HG02973 (cell line): ENCODE results near the gene TAGAP.

Experiments used
- ATAC-seq: cut with Tn5 transposase; IDR thresholded peaks from one replicate; pipeline ENCODE4 v1.9.1; 2021; ENCODE audit warnings: moderate library complexity; ENCODE audit not compliant: unreplicated experiment

Gene TAGAP

DNA sequence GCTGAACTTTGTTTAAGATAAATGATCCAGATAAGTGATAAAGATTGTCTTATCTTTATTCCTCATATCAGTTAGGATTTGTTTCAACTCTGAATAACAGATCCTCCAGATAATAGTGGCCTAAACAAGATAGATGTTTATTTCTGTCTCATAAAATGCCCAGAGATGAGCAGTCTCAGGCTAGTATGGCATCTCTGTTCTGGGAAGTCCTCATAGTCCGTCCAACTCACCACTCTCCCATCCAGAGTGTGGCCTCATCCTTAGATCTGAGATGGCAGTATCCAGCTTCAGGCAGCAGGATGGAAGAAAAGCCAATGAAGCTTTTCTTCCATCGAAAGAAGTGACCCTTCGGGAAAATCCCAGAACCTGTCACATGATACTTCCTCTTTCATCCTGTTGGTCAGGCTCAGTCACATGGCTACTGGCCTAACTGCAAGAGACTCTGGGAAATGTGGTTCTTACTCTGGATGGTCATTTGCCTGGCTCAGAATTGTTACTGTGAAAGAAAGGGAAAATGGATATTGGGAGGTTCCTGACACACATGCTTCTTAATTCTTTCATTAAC lies 29.4 kb upstream of the TAGAP start:
- ATAC-seq, result no peak

- no peak for ATAC-seq
Measured at GRCh38 chr6:159071843-159072769, 27.3 kb upstream of the TAGAP start.

- no peak for ATAC-seq
Measured at GRCh38 chr6:159068904-159069578, 24.2 kb upstream of the TAGAP start.

- ATAC-seq, result no peak
Measured at GRCh38 chr6:159067334-159067733, 22.5 kb upstream of the TAGAP start.

DNA sequence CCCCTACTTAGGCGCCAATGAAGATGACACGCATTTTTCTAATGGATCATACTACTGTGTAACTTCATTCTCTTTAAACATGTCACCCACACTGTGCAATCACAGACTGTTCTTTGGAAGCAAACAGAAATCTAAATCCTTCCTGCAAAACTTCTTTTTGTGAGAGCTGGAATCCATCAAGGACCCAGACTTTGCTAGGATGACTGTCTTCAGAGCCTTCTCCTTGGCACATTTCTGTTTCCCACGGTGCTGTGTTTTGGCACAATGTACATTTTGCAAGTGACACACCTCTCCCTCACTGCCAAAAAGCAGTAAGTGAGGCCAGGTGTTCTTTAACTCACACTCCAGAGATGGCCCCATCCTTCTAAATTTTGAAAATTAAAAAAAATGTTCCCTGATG lies 21.7 kb upstream of the TAGAP start:
- no peak for ATAC-seq

DNA sequence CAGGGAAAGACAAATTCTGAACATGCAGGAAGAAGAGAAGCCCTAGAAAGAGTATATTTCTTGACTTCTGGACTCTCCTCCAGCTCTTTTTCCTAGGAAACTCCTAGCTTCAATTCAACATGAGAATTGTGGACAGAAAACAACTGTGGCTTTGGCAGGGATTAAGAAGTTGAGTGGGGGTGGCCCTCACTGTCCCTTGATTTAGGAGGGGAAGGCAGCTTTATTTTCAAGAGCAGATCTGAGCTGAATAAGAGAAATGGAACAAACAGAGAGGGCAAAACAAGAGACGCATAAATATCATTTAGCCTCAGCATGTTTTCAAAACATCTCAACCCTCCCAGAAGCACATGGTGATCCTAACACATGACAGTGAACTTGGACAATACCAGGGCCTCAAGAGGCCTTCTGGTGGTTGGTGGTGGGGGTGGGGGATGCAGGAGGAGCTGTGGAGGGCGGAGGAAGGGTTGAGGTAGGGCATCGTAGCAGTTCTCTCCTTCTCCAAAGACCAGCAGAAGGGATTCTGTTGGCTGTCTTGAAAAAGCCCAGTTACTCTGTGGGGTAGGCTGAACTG lies 21.1 kb upstream of the TAGAP start:
- no peak for ATAC-seq

GRCh38 chr6:159065091-159065490 lies 20.3 kb upstream of the TAGAP start:
- no peak for ATAC-seq

GRCh38 chr6:159064477-159064876 lies 19.7 kb upstream of the TAGAP start:
- ATAC-seq, result no peak

GRCh38 chr6:159063549-159063948 lies 18.8 kb upstream of the TAGAP start:
- ATAC-seq, result no peak

DNA sequence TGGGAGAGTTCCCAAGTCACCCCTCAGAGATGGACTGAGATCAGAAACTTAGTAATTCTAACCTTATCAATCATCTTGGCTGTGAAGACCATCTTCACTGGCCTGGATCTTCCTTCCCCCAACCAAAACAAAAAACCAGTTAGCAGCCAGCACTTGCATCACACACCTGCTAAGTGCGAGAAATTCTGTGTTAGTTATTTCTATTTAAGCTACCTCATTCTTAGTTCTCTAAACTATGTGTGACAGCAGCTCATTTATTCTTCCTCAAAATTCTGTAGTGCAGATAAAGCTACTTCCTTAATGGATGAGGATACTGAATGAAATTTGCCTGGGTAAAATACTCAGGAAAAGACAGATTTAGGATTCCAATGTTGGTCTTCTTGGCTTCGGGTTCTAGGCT lies 18.2 kb upstream of the TAGAP start:
- ATAC-seq, result no peak

GRCh38 chr6:159062564-159062945 lies 17.8 kb upstream of the TAGAP start:
- no peak for ATAC-seq

DNA sequence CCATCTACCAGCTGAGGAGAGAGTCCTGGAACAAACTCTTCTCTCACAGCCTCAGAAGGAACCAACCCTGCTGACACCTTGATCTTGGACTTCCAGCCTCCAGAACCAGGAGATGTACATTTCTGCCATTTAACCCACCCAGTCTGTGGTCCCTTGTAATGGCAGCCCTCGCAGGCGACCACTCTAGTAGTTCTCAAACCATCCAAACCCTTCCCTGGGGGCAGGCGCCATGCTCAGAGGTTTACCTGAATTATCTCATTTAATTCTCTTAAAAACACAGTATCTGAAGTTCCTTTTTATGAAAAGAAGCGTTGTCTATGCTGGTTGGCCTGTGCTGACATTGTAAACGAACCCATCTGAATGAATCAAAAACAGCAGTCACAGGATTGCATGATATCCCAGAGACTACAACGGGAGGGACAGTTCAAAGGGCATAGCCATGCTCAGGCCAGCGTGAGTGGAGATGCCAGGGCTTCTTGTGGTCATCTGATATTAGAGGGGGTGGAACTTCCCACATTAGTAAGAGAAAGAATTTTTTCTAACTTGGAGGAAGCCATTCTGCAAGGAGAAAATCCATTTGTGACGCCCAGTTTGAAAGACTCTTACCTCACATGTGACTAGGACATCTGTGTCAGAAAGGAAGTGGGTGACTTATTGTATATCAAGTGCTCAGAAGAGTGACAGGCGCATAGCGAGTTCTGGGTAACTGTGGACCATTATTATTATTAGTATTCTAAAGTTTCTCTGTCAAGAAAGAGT lies 17.2 kb upstream of the TAGAP start:
- ATAC-seq, result no peak

DNA sequence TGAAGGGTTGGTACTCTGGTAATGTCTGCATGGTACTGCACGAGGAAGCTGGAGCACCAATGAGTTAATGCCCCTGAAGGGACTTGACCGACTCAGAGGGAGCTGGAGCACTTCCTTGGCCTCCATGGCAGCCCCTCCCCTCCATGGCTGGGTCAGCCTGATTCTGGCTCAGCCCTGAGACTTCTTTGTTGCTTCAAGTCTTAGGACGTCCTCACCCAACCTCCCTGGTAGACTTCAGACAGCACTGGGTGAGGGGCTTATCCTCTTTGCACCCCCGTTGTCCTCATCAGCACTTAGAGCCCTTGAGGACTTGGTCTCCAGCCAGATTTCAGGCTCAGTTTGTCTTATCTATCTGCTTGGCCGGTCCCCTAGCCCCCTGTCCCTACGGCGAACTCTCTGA lies 16.4 kb upstream of the TAGAP start:
- ATAC-seq, result no peak

DNA sequence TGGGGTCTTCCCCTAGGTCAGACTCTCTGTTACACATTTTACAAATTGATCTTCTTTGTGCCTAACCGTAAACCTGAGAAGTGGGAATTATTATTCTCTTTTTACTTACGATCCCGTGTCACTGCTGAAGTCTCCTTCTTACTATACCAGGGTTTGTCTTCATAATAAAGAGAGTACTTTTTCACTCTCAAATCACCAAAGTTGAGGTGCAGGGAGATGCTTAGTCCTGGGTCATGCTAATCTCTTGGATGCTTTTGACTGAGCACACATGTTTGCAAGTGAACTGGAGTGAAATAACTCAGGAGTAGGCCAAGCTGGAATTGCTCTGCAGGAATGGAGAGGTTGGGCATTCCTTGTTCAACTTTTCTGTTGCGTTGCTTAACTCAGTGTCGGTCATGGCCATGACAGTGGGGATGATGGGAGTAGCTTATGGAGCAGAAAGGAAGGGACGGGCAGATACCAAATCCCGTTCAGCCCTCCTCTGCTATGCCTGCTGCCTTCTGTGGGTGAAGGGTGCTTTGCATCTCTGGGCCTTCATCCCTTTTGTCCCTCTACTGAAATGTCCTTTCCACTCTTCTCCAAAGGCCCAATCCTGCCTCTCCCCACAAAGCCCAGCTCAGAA lies 15.2 kb upstream of the TAGAP start:
- ATAC-seq, result no peak

GRCh38 chr6:159059141-159059540 lies 14.3 kb upstream of the TAGAP start:
- ATAC-seq, result no peak

DNA sequence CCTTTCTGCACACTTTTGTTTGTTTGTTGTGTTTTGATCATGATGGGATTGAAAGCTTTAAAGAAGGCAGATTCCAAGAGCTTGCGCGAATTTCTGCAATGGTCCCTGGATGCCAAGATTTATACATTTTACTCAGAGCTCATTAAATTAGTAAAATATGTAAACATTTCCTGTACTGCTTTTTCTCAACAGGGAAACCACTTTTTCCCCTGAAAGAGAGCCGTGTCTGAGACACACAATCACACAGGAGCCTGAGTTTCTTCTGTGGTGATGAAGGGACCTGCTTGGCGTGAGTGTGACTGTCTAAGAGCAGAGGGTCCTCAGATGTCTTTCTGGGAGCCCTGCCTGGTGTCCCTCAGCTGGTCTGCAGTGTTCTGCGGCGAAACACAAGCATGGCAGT lies 12.1 kb upstream of the TAGAP start:
- no peak for ATAC-seq

DNA sequence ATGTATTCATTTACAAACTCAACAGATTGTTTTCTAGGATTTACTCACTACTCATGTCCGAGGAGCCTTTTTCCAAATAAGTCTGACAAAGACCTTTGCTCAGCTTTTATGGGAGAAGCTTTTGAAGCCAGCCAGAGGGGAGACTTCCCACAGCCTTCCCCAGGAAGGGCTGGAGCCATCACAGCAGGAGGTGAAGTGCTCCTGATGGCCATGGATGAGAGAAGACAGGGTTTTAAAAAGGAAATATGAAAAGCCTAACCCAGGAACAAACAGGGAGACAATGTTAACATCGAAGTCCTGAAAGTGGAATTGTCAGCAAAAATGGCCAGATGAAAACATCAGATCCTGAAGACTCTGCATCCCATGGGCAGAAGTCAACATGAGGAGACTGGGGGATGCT lies 11.6 kb upstream of the TAGAP start:
- ATAC-seq, result no peak

- ATAC-seq, result no peak
Measured at GRCh38 chr6:159056003-159056402, 11.2 kb upstream of the TAGAP start.

GRCh38 chr6:159053781-159054398 lies 9.1 kb upstream of the TAGAP start:
- no peak for ATAC-seq

DNA sequence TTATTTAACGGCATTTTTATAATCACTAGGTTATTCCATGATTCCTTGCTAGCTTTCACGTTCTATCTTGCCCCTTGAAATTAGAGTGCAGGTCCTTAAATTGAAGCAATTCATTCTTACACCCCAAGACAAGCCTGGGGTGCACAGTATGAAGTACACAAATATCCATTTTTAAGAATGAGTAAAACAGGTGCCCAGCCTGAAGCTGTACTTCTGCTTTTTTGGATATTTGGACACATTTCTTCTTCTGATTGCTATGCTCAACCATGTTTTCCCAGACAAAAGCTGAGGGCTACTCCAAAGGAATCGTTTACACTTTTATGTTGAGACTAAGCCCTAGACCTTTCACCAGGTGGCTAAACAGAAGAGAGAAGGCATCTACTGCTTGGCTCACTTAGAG lies 7.9 kb upstream of the TAGAP start:
- ATAC-seq, result no peak
